OCI-LY7 (cell line): ENCODE data around the gene BCL10. TPM values are rescaled to one million over a fixed set of nuclear protein-coding genes. Genes with fewer than 3 reads are reported as not detected.

Experiments
- BruUV-seq: library from RNA; stranded (reverse); fragments of 400-500 nt; replicated peaks from 2 replicates; lab custom pipeline; 2021; lab: Mats Ljungman, UMichigan
- CTCF ChIA-PET: fragments of 300-600 bp; sonication (Branson Sonifier 250); formaldehyde crosslinking; loops from one replicate; lab custom pipeline; 2022; ENCODE audit warnings: antibody characterized with exemption; ENCODE audit not compliant: unreplicated experiment; lab: Charles Lee
- POLR2A ChIA-PET: fragments of 300-600 bp; sonication (Branson Sonifier 250); formaldehyde crosslinking; loops from one replicate; lab custom pipeline; 2022; ENCODE audit warnings: antibody characterized with exemption; lab: Charles Lee
- DNase-seq: peaks from one replicate; pipeline ENCODE4 v3.0.0-alpha.2; 2015; ENCODE audit warnings: low spot score
- H2AFZ ChIP-seq: fragments of 200-600 bp; sonication (generic), shearing (Covaris generic); 2 replicates; pipeline ENCODE4 v1.6.1; 2014; ENCODE audit warnings: mild to moderate bottlenecking, antibody characterized with exemption, low read length, moderate library complexity
- H3K27ac ChIP-seq: fragments of 200-600 bp; sonication (generic); 2 replicates; pipeline ENCODE4 v1.5.1; 2014; ENCODE audit warnings: mixed run types, low read depth, mild to moderate bottlenecking, moderate library complexity, low read length, inconsistent platforms; ENCODE audit not compliant: poor library complexity, severe bottlenecking
- H3K36me3 ChIP-seq: fragments of 200-600 bp; sonication (generic); 2 replicates; pipeline ENCODE4 v1.6.1; 2014; ENCODE audit warnings: mild to moderate bottlenecking, antibody characterized with exemption, low read length, moderate library complexity, mixed read lengths; ENCODE audit not compliant: insufficient read depth
- H3K4me1 ChIP-seq: fragments of 200-600 bp; sonication (generic); 2 replicates; pipeline ENCODE4 v1.5.1; 2014; ENCODE audit warnings: mild to moderate bottlenecking, low read length; ENCODE audit not compliant: insufficient read depth, poor library complexity, severe bottlenecking
- H3K4me2 ChIP-seq: fragments of 200-600 bp; sonication (generic); 2 replicates; pipeline ENCODE4 v1.6.1; 2014; ENCODE audit warnings: mild to moderate bottlenecking, low read length
- H3K4me3 ChIP-seq: fragments of 200-600 bp; sonication (generic); 2 replicates; pipeline ENCODE4 v1.5.1; 2014; ENCODE audit warnings: mild to moderate bottlenecking, low read depth, low read length; ENCODE audit not compliant: poor library complexity, severe bottlenecking
- H3K79me2 ChIP-seq: fragments of 200-600 bp; sonication (generic); 2 replicates; pipeline ENCODE4 v1.6.1; 2016; ENCODE audit warnings: low read depth, mild to moderate bottlenecking, low read length, moderate library complexity, mixed read lengths; ENCODE audit not compliant: insufficient read depth
- H3K9me2 ChIP-seq: fragments of 200-600 bp; sonication (generic); 2 replicates; pipeline ENCODE4 v1.6.1; 2016; ENCODE audit warnings: mild to moderate bottlenecking, low read length, mixed read lengths; ENCODE audit not compliant: insufficient read depth
- H3K9me3 ChIP-seq: fragments of 200-600 bp; sonication (generic); 2 replicates; pipeline ENCODE4 v1.6.1; 2014; ENCODE audit warnings: mild to moderate bottlenecking, mixed run types, low read length, mixed read lengths
- H4K20me1 ChIP-seq: fragments of 200-600 bp; sonication (generic); 2 replicates; pipeline ENCODE4 v1.6.1; 2014; ENCODE audit warnings: mild to moderate bottlenecking, antibody characterized with exemption, low read length, moderate library complexity, mixed read lengths; ENCODE audit not compliant: insufficient read depth
- CTCF ChIP-seq: fragments of 200-600 bp; sonication (generic); conservative IDR thresholded peaks from 2 replicates; pipeline ENCODE4 v1.5.1; 2014; ENCODE audit warnings: mild to moderate bottlenecking, antibody characterized with exemption, low read length, moderate library complexity, mixed read lengths
- EZH2phosphoT487 ChIP-seq: fragments of 200-600 bp; sonication (generic); IDR thresholded peaks from 2 replicates; pipeline ENCODE4 v1.6.1; 2018; ENCODE audit warnings: low read depth, borderline replicate concordance, mild to moderate bottlenecking, mixed run types, antibody characterized with exemption, low read length, moderate library complexity, mixed read lengths
- intact Hi-C: fragments of 100-400 bp; cut with micrococcal nuclease; formaldehyde crosslinking; loops from one replicate; pipeline ENCODE4 v1.10.0; 2022; ENCODE audit not compliant: unreplicated experiment
- total RNA-seq, 2 experiments: library from RNA; depleted of rRNA in 1 of 2; stranded (reverse); fragments of >200 nt in 1 of 2; shearing (Covaris generic) in 1 of 2; gene quantifications; 2 replicates each; pipeline ENCODE4 v1.2.3, GENCODE V29; 2014 to 2022

The BCL10 gene
- total RNA-seq, 2 experiments from 2014 or later = 17.4 to 29.0 TPM

- BruUV-seq = no TSS peak
- Histone ChIP-seq H3K4me3 (no peak overlapping the region), H3K4me1 (no peaks in the 10 kb centered on the region), H3K36me3 (peaks cover 97% of the 10 kb centered on the region), H3K79me2 (peaks cover 33% of the 10 kb centered on the region; the same call in 1 of the 2 replicates), H3K4me2 (no peak overlapping the region), H3K27ac (no peak overlapping the region), H3K9me2 (no peaks in the 10 kb centered on the region), H3K9me3 (no peaks in the 10 kb centered on the region), H4K20me1 (peaks cover 6% of the 10 kb centered on the region; the same call in 1 of the 2 replicates), H2AFZ (no peak overlapping the region)
- TF ChIP-seq EZH2phosphoT487 (no peak), CTCF (no peak)
- POLR2A ChIA-PET = interaction anchor here (1.2 to 1.6 kb wide), 2 partner anchors 8 to 9 kb away, joined by 7 to 10 read pairs; partner anchors contain the start of genes BCL10 and C1orf52
- CTCF ChIA-PET = no interaction called here
- intact Hi-C loops = loop anchor here (5.0 kb wide), 1 partner anchor 765 kb away; no protein-coding TSS in a partner anchor
- no peak for DNase-seq
These were observed 9.1 kb downstream of the BCL10 start for GRCh38 chr1:85267313-85267712.

- intact Hi-C loops = no loop called here
- ChIA-PET CTCF (no interaction called here), POLR2A (interaction anchor here (4.3 kb wide), 1 partner anchor 12 kb away, joined by 23 read pairs; the partner anchor contains the start of gene BCL10)
- H4K20me1 ChIP-seq = peaks cover 2% of the 10 kb centered on the region; the same call in 1 of the 2 replicates
- no peak overlapping the region for H3K4me3 ChIP-seq
- no TSS peak for BruUV-seq
- peaks cover 78% of the 10 kb centered on the region for H3K36me3 ChIP-seq
- no peaks in the 10 kb centered on the region for H3K9me2 ChIP-seq
- TF ChIP-seq CTCF = no peak
- no peak for TF ChIP-seq EZH2phosphoT487
- peaks cover 6% of the 10 kb centered on the region; the same call in 1 of the 2 replicates for H3K9me3 ChIP-seq
- no peak overlapping the region for H3K27ac ChIP-seq
- peaks cover 4% of the 10 kb centered on the region for H3K4me1 ChIP-seq
- no peak overlapping the region for H2AFZ ChIP-seq
- H3K79me2 ChIP-seq = peaks cover 9% of the 10 kb centered on the region; the same call in 1 of the 2 replicates
- DNase-seq = no peak
- no peak overlapping the region for H3K4me2 ChIP-seq
These were observed 12.3 kb downstream of the BCL10 start for GRCh38 chr1:85264150-85264549.

GRCh38 chr1:85262985-85263384, 13.4 kb downstream of the BCL10 start:
- no TSS peak for BruUV-seq
- Histone ChIP-seq H3K27ac (no peak overlapping the region), H2AFZ (no peak overlapping the region), H3K4me2 (no peak overlapping the region), H3K9me3 (peaks cover 6% of the 10 kb centered on the region; the same call in 1 of the 2 replicates), H3K36me3 (peaks cover 72% of the 10 kb centered on the region), H4K20me1 (peaks cover 12% of the 10 kb centered on the region; the same call in 1 of the 2 replicates), H3K4me3 (no peak overlapping the region), H3K4me1 (peaks cover 9% of the 10 kb centered on the region), H3K9me2 (no peaks in the 10 kb centered on the region), H3K79me2 (peaks cover 20% of the 10 kb centered on the region)
- ChIA-PET POLR2A (interaction anchor here (0.6 to 4.3 kb wide), 2 partner anchors 13 to 334 kb away, joined by 3 to 23 read pairs; partner anchors contain the start of gene BCL10), CTCF (interaction anchor here (0.6 kb wide), 1 partner anchor 13 kb away, joined by 3 read pairs; the partner anchor contains the start of gene BCL10)
- intact Hi-C loops = no loop called here
- DNase-seq = no peak
- TF ChIP-seq EZH2phosphoT487 = no peak
